ENCODE results near the gene MUC3A. TPM values are rescaled to one million over a fixed set of nuclear protein-coding genes. Genes with fewer than 3 reads are reported as not detected.
"Not testable (repeated sequence)": the region's sequence is repeated elsewhere in the genome, so short reads cannot be mapped to it uniquely, and the experiment has no call there.

Gene MUC3A
- total and polyA plus RNA-seq, 2 of the 8 experiments (the other 6 are each of a cell fraction or from before 2014, with no cell fraction given) = 15.4 to 43.9 TPM

DNA sequence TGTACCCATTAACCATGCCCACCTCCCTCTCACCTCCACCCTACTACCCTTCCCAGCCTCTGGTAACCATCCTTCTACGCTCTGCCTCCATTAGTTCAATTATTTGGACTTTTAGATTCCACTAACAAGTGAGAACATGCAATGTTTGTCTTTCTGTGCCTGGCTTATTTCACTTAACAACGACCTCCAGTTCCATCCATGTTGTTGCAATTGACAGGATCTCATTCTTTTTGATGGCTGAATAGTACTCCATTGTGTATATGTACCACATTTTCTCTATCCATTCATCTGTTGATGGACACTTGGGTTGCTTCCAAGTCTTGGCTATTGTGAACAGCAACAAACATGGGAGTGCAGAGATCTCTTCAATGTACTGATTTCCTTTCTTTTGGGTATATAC lies 58.0 kb downstream of the MUC3A start:
- not testable (repeated sequence) for H3K9me3 ChIP-seq (ENCODE audit: insufficient read depth in 2 of 2, low read depth in 1 of 2, low read length in 1 of 2); H3K23me2 ChIP-seq (ENCODE audit: low read depth, low read length); H3K4ac ChIP-seq (replicated peaks; ENCODE audit: insufficient read length, low read depth, low read length); H2AK5ac ChIP-seq (ENCODE audit: low read depth, low read length); H2BK20ac ChIP-seq (ENCODE audit: low read length); H3K4me1 ChIP-seq (replicated peaks in 1 of 4; ENCODE audit: control insufficient read depth in 3 of 4, insufficient read depth in 4 of 4, low read length in 3 of 4); H3K27ac ChIP-seq (ENCODE audit: low read depth, low read length); H2BK15ac ChIP-seq (ENCODE audit: low read length); H3K4me3 ChIP-seq (ENCODE audit: extremely low read depth in 1 of 4, insufficient read depth in 2 of 4, low read depth in 3 of 4, low read length in 4 of 4); H4K8ac ChIP-seq (ENCODE audit: extremely low read depth, insufficient read depth, low read length); H3K79me1 ChIP-seq (ENCODE audit: low read depth, low read length); H2AFZ ChIP-seq (ENCODE audit: low read length); H2BK5ac ChIP-seq (ENCODE audit: low read depth, low read length); H3K56ac ChIP-seq (replicated peaks; ENCODE audit: insufficient read length, low read depth, low read length); H3K23ac ChIP-seq (ENCODE audit: insufficient read length); H3K9ac ChIP-seq (replicated peaks in 1 of 4; ENCODE audit: extremely low read depth in 1 of 4, low read depth in 3 of 4, low read length in 3 of 4); DNase-seq (ENCODE audit: low read depth in 1 of 2, low spot score in 2 of 2); H3K79me2 ChIP-seq (ENCODE audit: control insufficient read depth in 1 of 2, insufficient read depth in 2 of 2, low read length in 2 of 2); FAIRE-seq; H2BK120ac ChIP-seq (replicated peaks; ENCODE audit: low read depth, low read length); H3K18ac ChIP-seq (ENCODE audit: extremely low read depth, low read length); H4K20me1 ChIP-seq (replicated peaks in 1 of 2; ENCODE audit: control insufficient read depth in 1 of 2, insufficient read depth in 2 of 2, low read length in 2 of 2); H4K5ac ChIP-seq (ENCODE audit: insufficient read length, low read depth, low read length); H3K4me2 ChIP-seq (ENCODE audit: insufficient read depth in 1 of 2, low read depth in 2 of 2, low read length in 2 of 2); H2BK12ac ChIP-seq (ENCODE audit: low read depth, low read length); H3K27me3 ChIP-seq (replicated peaks in 1 of 4; ENCODE audit: control insufficient read depth in 3 of 4, extremely low read depth in 1 of 4, insufficient read depth in 3 of 4, low read length in 3 of 4); H4K91ac ChIP-seq (replicated peaks; ENCODE audit: insufficient read length, low read length); H3K36me3 ChIP-seq (ENCODE audit: control insufficient read depth in 2 of 4, insufficient read depth in 4 of 4, low read length in 3 of 4); H3K14ac ChIP-seq (ENCODE audit: insufficient read length)
- 76% methylated on average over 2 of the region's 2 CpGs; no CpG with 5 or more reads in 1 of the 2 experiments for WGBS, 2 experiments (ENCODE audit: extremely low coverage in 1 of 2, insufficient coverage in 1 of 2, insufficient read length in 1 of 2, insufficient replicate concordance in 2 of 2, low coverage in 1 of 2, low lambda C conversion rate in 2 of 2, missing lambda C conversion rate in 1 of 2)
- CTCF ChIA-PET (ENCODE audit: partially characterized antibody) = interaction anchor here (0.6 kb wide), 1 partner anchor 87 kb away, joined by 4 read pairs; no protein-coding TSS in a partner anchor
- POLR2A ChIA-PET (ENCODE audit: partially characterized antibody) = interaction anchor here (1.0 to 1.5 kb wide), 2 partner anchors 10 to 39 kb away, joined by 4 read pairs; no protein-coding TSS in a partner anchor

Data from H1 (cell line).